GM12872 (cell line): Measurements from ENCODE around the gene TXNDC11.
A peak's percentile ranks its signal among the peaks of the same experiment; 100 is the strongest.

ENCODE experiments used
- CTCF ChIP-seq: IDR thresholded peaks from 3 replicates; pipeline ENCODE4 v1.5.1; 2011; ENCODE audit warnings: low read depth, mild to moderate bottlenecking, low read length, moderate library complexity; ENCODE audit not compliant: insufficient read depth

TXNDC11 gene

GRCh38 chr16:11640987-11641817 lies 101.5 kb downstream of the TXNDC11 start:
- TF ChIP-seq CTCF = peak; percentile 87

GRCh38 chr16:11639925-11640899 lies 102.4 kb downstream of the TXNDC11 start:
- TF ChIP-seq CTCF = no peak

- TF ChIP-seq CTCF = no peak
These were observed 103.6 kb downstream of the TXNDC11 start for GRCh38 chr16:11639008-11639562.

- no peak for TF ChIP-seq CTCF
These were observed 104.5 kb downstream of the TXNDC11 start for GRCh38 chr16:11638140-11638539.

GRCh38 chr16:11637320-11637719 lies 105.3 kb downstream of the TXNDC11 start:
- TF ChIP-seq CTCF = no peak

GRCh38 chr16:11636172-11636721 lies 106.4 kb downstream of the TXNDC11 start:
- no peak for TF ChIP-seq CTCF
